Epithelial cell of esophagus (primary cell): Measurements from ENCODE around the gene GAL.

Experiments
- DNase-seq: peaks from one replicate; pipeline ENCODE4 v3.0.0; 2010; ENCODE audit warnings: low read depth
- H3K4me3 ChIP-seq: 2 replicates; pipeline ENCODE4 v1.5.1; 2011; ENCODE audit warnings: mild to moderate bottlenecking, low read length, control low read depth
- TF ChIP-seq, protein P1 (sequence below): IDR thresholded peaks from 2 replicates; pipeline ENCODE4 v1.5.1; 2011; ENCODE audit warnings: low read depth, mild to moderate bottlenecking, low read length, control low read depth, inconsistent platforms; ENCODE audit not compliant: insufficient read depth; ENCODE audit errors: missing control alignments

The GAL gene

DNA sequence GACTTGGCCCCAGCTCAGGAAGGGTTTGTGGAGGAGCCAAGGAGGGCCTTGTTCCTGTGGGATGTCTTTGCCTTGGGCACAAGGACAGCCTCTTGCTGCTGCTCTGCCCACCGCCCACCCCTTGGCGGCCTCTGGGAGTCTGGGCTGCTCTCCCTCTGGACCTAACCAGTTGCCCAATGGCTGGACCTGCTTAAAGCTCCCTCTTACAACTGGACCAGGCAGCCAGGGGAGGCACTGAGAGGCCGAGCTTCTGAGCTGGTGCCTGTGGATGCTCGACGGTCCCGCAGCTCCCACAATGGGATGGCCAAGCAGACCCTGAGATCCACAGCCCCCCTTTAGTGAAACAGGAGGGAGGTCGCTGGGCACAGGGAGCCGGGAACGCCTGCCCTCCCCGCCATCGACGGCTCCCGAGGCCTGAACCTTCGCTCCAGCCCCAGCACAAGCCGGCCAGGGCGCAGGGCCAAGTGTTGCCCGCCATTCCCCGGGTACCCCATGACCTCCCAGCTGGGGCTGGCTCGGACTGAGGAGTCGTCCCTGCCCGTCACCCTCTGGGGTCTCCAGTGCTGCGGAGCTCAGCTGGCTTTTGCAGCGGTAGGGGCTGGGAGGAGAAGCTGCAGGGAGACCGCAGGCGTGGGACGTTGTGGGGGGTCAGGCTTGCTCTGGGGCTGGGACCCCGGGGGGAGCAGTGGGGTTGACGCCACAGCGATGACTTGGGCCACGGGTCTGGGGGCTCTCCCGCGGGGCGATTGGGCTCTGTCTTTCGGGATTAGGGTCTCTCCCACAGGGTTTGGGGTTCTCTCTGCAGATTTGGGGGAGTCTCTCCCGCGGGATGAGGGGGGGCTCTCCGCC, 584 bp upstream of the GAL start:
- no peak for DNase-seq
- no peak overlapping the region for H3K4me3 ChIP-seq
- TF ChIP-seq, protein P1, sequence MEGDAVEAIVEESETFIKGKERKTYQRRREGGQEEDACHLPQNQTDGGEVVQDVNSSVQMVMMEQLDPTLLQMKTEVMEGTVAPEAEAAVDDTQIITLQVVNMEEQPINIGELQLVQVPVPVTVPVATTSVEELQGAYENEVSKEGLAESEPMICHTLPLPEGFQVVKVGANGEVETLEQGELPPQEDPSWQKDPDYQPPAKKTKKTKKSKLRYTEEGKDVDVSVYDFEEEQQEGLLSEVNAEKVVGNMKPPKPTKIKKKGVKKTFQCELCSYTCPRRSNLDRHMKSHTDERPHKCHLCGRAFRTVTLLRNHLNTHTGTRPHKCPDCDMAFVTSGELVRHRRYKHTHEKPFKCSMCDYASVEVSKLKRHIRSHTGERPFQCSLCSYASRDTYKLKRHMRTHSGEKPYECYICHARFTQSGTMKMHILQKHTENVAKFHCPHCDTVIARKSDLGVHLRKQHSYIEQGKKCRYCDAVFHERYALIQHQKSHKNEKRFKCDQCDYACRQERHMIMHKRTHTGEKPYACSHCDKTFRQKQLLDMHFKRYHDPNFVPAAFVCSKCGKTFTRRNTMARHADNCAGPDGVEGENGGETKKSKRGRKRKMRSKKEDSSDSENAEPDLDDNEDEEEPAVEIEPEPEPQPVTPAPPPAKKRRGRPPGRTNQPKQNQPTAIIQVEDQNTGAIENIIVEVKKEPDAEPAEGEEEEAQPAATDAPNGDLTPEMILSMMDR = no peak

DNA sequence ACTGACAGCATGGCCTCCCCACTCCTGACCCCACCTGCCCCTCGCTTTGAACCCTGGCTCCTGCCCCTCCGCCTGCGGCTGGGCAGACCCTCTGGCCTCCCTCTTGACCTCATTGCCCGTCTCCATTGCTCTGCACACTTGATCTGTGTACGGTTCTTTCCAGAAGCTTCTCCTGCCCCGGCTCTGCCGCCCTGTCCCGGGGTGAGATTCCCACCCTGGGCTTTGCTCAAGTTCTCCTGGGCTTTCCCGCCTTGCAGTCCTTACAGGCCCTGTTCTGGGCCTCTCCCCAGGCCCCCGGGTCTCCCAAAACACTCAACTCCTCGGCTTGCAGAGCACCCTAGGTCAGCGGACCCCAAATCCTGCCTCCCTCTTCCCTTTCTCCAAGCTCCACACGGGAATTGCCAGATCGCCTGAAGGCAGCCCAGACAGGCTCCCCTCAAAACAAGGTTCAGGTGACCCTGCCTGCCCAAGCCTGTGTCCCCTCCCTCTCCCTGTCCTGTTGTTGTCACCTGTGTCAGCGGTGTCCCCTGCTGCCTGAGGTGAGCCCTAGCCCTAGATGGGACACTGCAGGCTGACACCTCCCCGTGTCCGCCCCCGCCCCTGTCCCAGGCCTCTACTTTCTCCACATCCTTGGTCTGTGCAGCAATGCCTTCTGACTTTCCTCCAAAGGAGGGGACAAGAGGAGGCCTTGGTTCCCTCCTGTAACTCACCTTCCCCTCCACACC, 1.5 kb downstream of the GAL start:
- DNase-seq = no peak
- H3K4me3 ChIP-seq = no peak overlapping the region
- TF ChIP-seq, protein P1 = no peak

DNA sequence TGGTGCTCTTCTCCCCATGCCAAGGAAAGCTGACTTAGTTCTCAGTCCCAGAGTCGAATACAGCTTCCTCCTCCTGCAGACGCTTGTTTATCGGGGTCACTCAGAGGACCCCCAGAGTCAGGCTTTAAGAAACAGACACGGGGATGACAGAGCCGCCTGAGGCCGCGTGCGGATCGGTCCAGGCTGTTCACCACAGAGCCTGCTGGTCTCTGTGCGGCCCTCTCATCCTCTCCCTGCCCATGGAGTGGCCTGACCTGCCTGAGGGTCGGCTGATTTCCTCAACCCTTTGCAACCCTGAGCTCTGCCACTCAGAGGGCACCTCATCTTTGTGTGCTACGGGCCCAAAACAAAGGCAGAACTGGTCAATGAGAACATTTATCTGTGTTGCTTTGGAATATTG, 2.1 kb downstream of the GAL start:
- TF ChIP-seq, protein P1 = no peak
- H3K4me3 ChIP-seq = no peak overlapping the region
- DNase-seq = no peak

DNA sequence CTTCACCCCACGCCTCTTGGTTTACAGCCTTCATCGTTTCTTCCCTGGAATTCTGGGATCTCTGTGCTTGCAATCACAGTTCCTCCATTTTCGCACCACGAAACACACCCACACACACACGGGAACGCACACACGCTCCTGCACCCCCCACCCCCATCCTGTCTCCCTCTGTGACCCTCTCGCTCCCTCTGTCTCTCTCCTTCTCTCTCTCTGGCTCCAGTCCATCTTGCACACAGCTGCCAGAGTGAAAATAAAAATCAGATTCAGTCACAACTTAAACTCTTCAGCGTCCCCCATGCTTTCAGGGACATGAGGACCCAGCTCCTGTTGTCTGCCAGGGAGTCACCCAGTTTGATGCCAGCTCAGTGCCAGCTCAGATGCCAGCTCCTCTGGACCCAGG, 3.0 kb downstream of the GAL start:
- no peak overlapping the region for H3K4me3 ChIP-seq
- TF ChIP-seq, protein P1 = no peak
- DNase-seq = no peak

DNA sequence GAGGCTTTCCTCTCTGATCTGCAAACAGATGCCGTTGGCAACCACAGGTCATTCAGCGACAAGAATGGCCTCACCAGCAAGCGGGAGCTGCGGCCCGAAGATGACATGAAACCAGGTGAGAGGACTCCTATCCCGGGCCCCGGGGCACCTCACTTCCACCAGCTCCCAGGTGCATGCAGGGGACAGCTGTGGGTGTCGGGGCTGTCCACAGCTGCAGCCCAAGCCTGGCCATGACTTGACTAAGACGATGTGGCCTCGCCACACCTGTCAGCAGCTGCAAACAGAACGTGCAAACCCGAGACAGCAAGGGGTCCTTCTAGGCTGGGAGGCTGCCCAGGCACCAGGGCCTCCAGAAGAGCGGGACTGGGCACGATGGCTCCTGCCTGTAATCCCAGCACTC, 3.6 kb downstream of the GAL start:
- TF ChIP-seq, protein P1 = no peak
- H3K4me3 ChIP-seq = no peak overlapping the region
- DNase-seq = no peak

DNA sequence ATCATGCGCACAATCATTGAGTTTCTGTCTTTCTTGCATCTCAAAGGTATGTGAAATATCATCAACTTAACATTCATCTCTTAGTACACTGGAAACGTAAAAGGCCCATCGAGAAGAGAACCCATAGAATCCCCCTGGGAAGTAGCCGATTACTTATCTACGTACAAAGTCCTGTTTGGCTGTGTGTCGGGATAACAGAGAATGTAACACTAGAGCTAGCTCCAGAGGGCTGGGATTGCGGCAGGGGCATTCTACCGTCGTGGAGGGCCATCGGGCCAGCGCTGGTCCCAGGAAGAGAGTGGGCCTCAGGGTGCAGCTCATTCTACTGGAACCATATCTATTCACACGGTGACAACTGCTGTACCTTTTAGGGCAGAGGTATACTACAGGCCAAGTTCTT, 4.5 kb downstream of the GAL start:
- no peak overlapping the region for H3K4me3 ChIP-seq
- DNase-seq = no peak
- TF ChIP-seq, protein P1 = no peak
